ENCODE measurements around the gene TANC2. TPM values are rescaled to one million over a fixed set of nuclear protein-coding genes. Genes with fewer than 3 reads are reported as not detected.

TANC2 gene
- total RNA-seq, 4 donors from 2014 or later = 9.7 to 22.1 (median 14.2) TPM

DNA sequence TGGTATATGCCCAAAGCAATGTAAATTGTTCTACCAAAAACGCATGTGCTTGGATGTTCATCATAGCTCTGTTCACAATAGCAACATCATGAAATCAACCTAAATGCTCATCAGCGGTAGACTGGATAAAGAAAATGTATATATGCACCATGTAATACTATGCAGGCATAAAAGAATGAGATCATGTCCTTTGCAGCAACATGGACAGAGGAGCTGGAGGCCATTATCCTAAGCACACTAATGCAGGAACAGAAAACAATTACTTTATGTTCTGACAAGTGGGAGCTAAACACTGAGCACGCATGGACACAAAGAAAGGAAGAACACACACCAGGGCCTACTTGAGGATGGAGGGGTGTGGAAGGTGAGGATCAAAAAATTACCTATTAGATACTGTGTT, 33.7 kb downstream of the TANC2 start:
- intact Hi-C loops (cut with DNase I; ENCODE audit: low total_unique reads) = no loop called here
- in situ Hi-C loops (cut with MboI; ENCODE audit: low pct_ligation_motif_present in 1 of 4, low pct_unique_long_range_greater_than_20kb in 1 of 4, low sequenced_read_pairs in 3 of 4) = loop anchor here in 2 of 4 donors (10.0 to 25.0 kb wide), 2 partner anchors 405 to 413 kb away; no protein-coding TSS in a partner anchor

GRCh38 chr17:63001689-63002394, 35.8 kb downstream of the TANC2 start:
- Histone ChIP-seq H3K4me1 (no peaks in the 10 kb centered on the region), H3K36me3 (no peaks in the 10 kb centered on the region), H3K4me3 (no peak overlapping the region), H3K9me3 (no peaks in the 10 kb centered on the region), H3K27ac (no peak overlapping the region), H3K27me3 (no peaks in the 10 kb centered on the region)
- no peak for DNase-seq
- in situ Hi-C loops (cut with MboI; ENCODE audit: low pct_ligation_motif_present in 1 of 4, low pct_unique_long_range_greater_than_20kb in 1 of 4, low sequenced_read_pairs in 3 of 4) = no loop called here
- 94 to 97% methylated on average over 3 to 5 of the region's 5 CpGs for whole genome bisulfite sequencing, 2 donors (ENCODE audit: low coverage in 1 of 2)
- TF ChIP-seq EP300 (IDR thresholded peaks at IDR 0.05; ENCODE audit: low read depth) (no peak), CTCF (IDR thresholded peaks at IDR 0.05) (no peak), POLR2A (IDR thresholded peaks at IDR 0.05) (no peak), POLR2AphosphoS5 (IDR thresholded peaks at IDR 0.05) (no peak)
- intact Hi-C loops (cut with DNase I; ENCODE audit: low total_unique reads) = loop anchor here (2.0 kb wide), 1 partner anchor 65 kb away; no protein-coding TSS in a partner anchor

More for the DNA sequence above, 33.7 kb downstream of the TANC2 start:
- TF ChIP-seq POLR2A (IDR thresholded peaks at IDR 0.05) = no peak
- no peak for TF ChIP-seq POLR2AphosphoS5 (IDR thresholded peaks at IDR 0.05)
- no peak for TF ChIP-seq EP300 (IDR thresholded peaks at IDR 0.05; ENCODE audit: low read depth)
- TF ChIP-seq CTCF (IDR thresholded peaks at IDR 0.05) = no peak
- WGBS, 2 donors (ENCODE audit: low coverage in 1 of 2) = 87 to 95% methylated on average over 3 of the region's 3 CpGs
- Histone ChIP-seq H3K27me3 (no peaks in the 10 kb centered on the region), H3K4me1 (no peaks in the 10 kb centered on the region), H3K36me3 (no peaks in the 10 kb centered on the region), H3K9me3 (no peaks in the 10 kb centered on the region), H3K27ac (no peak overlapping the region), H3K4me3 (no peak overlapping the region)
- no peak for DNase-seq

DNA sequence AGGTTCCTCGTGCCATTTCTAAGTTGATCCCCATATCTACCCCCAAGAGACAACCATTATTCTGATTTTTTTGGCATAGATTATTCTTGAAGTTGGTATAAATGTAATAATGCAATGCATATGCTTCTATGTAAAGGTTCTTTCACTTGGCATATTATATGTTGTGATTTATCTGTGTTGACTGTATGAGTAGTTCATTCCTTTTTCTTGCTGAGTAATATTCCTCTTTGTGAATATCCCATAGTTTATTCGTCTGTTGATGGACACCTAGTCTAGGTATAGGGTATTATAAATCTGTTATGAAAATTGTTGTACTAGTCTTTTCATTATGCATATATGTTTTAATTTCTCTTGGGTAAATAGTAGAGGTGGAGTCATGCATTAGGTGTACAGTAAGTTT, 36.6 kb downstream of the TANC2 start:
- Histone ChIP-seq H3K36me3 (no peaks in the 10 kb centered on the region), H3K27ac (no peak overlapping the region), H3K4me3 (no peak overlapping the region), H3K4me1 (no peaks in the 10 kb centered on the region), H3K27me3 (no peaks in the 10 kb centered on the region), H3K9me3 (no peaks in the 10 kb centered on the region)
- 82 to 94% methylated on average over 2 of the region's 2 CpGs for WGBS, 2 donors (ENCODE audit: low coverage in 1 of 2)
- no peak for DNase-seq
- TF ChIP-seq CTCF (IDR thresholded peaks at IDR 0.05) (no peak), POLR2AphosphoS5 (IDR thresholded peaks at IDR 0.05) (no peak), POLR2A (IDR thresholded peaks at IDR 0.05) (no peak), EP300 (IDR thresholded peaks at IDR 0.05; ENCODE audit: low read depth) (no peak)
- in situ Hi-C loops (cut with MboI; ENCODE audit: low pct_ligation_motif_present in 1 of 4, low pct_unique_long_range_greater_than_20kb in 1 of 4, low sequenced_read_pairs in 3 of 4) (no loop called here), intact Hi-C loops (cut with DNase I; ENCODE audit: low total_unique reads) (loop anchor here (2.0 kb wide), 1 partner anchor 66 kb away; no protein-coding TSS in a partner anchor)

- no peak for TF ChIP-seq POLR2A (IDR thresholded peaks at IDR 0.05)
- no peak for TF ChIP-seq CTCF (IDR thresholded peaks at IDR 0.05)
- TF ChIP-seq POLR2AphosphoS5 (IDR thresholded peaks at IDR 0.05) = no peak
- no peak for TF ChIP-seq EP300 (IDR thresholded peaks at IDR 0.05; ENCODE audit: low read depth)
- no peaks in the 10 kb centered on the region for H3K27me3 ChIP-seq
- DNase-seq = no peak
- intact Hi-C loops (cut with DNase I; ENCODE audit: low total_unique reads) (no loop called here), in situ Hi-C loops (cut with MboI; ENCODE audit: low pct_ligation_motif_present in 1 of 4, low pct_unique_long_range_greater_than_20kb in 1 of 4, low sequenced_read_pairs in 3 of 4) (no loop called here)
- WGBS, 2 donors (ENCODE audit: low coverage in 1 of 2) = 89 to 94% methylated on average over 3 to 4 of the region's 4 CpGs
- H3K4me1 ChIP-seq = no peaks in the 10 kb centered on the region
- no peaks in the 10 kb centered on the region for H3K36me3 ChIP-seq
- no peaks in the 10 kb centered on the region for H3K9me3 ChIP-seq
- H3K4me3 ChIP-seq = no peak overlapping the region
- H3K27ac ChIP-seq = no peak overlapping the region
These were observed 49.8 kb downstream of the TANC2 start for GRCh38 chr17:63015824-63016223.

Small RNAs within 50 kb of the gene (small RNA-seq; reads per million reads assigned to genes)
- gene MIR633 = 0 reads per million in 4 donors

Other genes starting within 250 kb of the TANC2 start
- 1 to 10 TPM in 1 of 4 donors, not detected in 3; 2.1 TPM for gene MARCHF10, start 157.9 kb upstream of the TANC2 start, total RNA-seq

Measured in transverse colon (tissue), 4 donors.